H1 (cell line): ENCODE measurements around the gene THAP7. TPM values are rescaled to one million over a fixed set of nuclear protein-coding genes. Genes with fewer than 3 reads are reported as not detected.

ENCODE experiments used
- CHD1 ChIP-seq: IDR thresholded peaks from 2 replicates; pipeline ENCODE4 v1.6.1; 2012; ENCODE audit warnings: low read depth, low read length, improper control_type of control experiment
- CHD7 ChIP-seq: fragments of 300-600 bp; sonication (generic); IDR thresholded peaks from 2 replicates; pipeline ENCODE4 v1.7.1; 2012; ENCODE audit warnings: low read length, moderate library complexity, mild to moderate bottlenecking, inconsistent platforms; ENCODE audit not compliant: insufficient replicate concordance
- E2F6 ChIP-seq: IDR thresholded peaks from 2 replicates; pipeline ENCODE4 v1.6.1; 2012; ENCODE audit warnings: inconsistent platforms
- HDAC6 ChIP-seq: IDR thresholded peaks from one replicate; pipeline ENCODE4 v1.7.1; 2012; ENCODE audit warnings: low read depth, mild to moderate bottlenecking, inconsistent platforms, low read length, moderate library complexity
- RNF2 ChIP-seq: fragments of 200-900, 300-1000 bp; sonication (generic); IDR thresholded peaks from 2 replicates; pipeline ENCODE4 v1.7.1; 2016; ENCODE audit warnings: borderline replicate concordance, low read depth, mild to moderate bottlenecking, antibody characterized with exemption, low read length; ENCODE audit not compliant: poor library complexity, severe bottlenecking; ENCODE audit errors: missing control alignments
- RXRA ChIP-seq: IDR thresholded peaks from 2 replicates; pipeline ENCODE4 v1.6.1; 2011; ENCODE audit warnings: low read depth, mild to moderate bottlenecking, low read length, moderate library complexity; ENCODE audit not compliant: insufficient read depth
- SP1 ChIP-seq: IDR thresholded peaks from 2 replicates; pipeline ENCODE4 v1.6.1; 2011; ENCODE audit warnings: low read depth, low read length
- SRF ChIP-seq: IDR thresholded peaks from 2 replicates; pipeline ENCODE4 v1.6.1; 2011; ENCODE audit warnings: mild to moderate bottlenecking, low read depth, low read length, moderate library complexity
- TEAD4 ChIP-seq: IDR thresholded peaks from 2 replicates; pipeline ENCODE4 v1.6.1; 2012; ENCODE audit warnings: low read depth, low read length, inconsistent platforms, mixed read lengths
- polyA plus RNA-seq, 7 experiments: library from polyadenylated mRNA; depleted of rRNA in 3 of 7; stranded (reverse) in 5 of 7; unstranded in 2 of 7; fragments of >200 nt in 5 of 7; fragments of 200-250 nt in 2 of 7; gene quantifications; 1 replicate in 5 of 7; 2 replicates in 1 of 7; 4 replicates in 1 of 7; pipeline versions ENCODE4 v1.2.1 to v1.2.3, GENCODE V29; 2011 to 2013; ENCODE audit warnings: missing spikeins in 2 of 7, mixed read lengths in 2 of 7
- total RNA-seq: library from RNA; stranded (reverse); fragmentation: NEBNext Ultra II Directional; extraction: Animal tissue kit (Norgen Biotek cat#: 25700); gene quantifications from 2 replicates; pipeline ENCODE4 v1.2.1, GENCODE V29; 2021

The THAP7 gene
- total and polyA plus RNA-seq, 2 of the 8 experiments (the other 6 are each of a cell fraction or from before 2014, with no cell fraction given) = 16.9 to 32.5 TPM

- TF ChIP-seq CHD7 = no peak
- TF ChIP-seq RXRA = no peak
- no peak for TF ChIP-seq SRF
- TF ChIP-seq CHD1 = no peak
- TF ChIP-seq HDAC6 = no peak
- no peak for TF ChIP-seq SP1
- no peak for TF ChIP-seq E2F6
- TF ChIP-seq TEAD4 = no peak
- TF ChIP-seq RNF2 = no peak
Observed at GRCh38 chr22:21022955-21023614, 21.2 kb upstream of the THAP7 start (continued).
